ENCODE results near the gene PSMA5. TPM values are rescaled to one million over a fixed set of nuclear protein-coding genes. Genes with fewer than 3 reads are reported as not detected.
A peak's percentile ranks its signal among the peaks of the same experiment; 100 is the strongest.

Gene PSMA5
- total and polyA plus RNA-seq, 7 donors = 58.1 to 213 (median 99.6) TPM

- DNase-seq (no peak), ATAC-seq (no peak)
- WGBS, 3 donors = 78 to 83% (median 79%) methylated on average over 4 of the region's 4 CpGs
- no peak for TF ChIP-seq CTCF (IDR thresholded peaks at IDR 0.05)
- intact Hi-C loops (cut with DNase I) = no loop called here
- H3K9me3 ChIP-seq = no peaks in the 10 kb centered on the region
- peaks cover 6 to 95% of the 10 kb centered on the region in 2 donors for H3K36me3 ChIP-seq (ENCODE audit: insufficient read depth in 1 of 2, low read depth in 1 of 2)
- peak overlapping the region; percentile 53 for H3K27ac ChIP-seq
- H3K4me3 ChIP-seq = no peak overlapping the region
- no peaks in the 10 kb centered on the region for H3K27me3 ChIP-seq (ENCODE audit: insufficient read depth in 3 of 3, low read length in 2 of 3)
- peaks cover 20% of the 10 kb centered on the region for H3K4me1 ChIP-seq
These were observed 21.4 kb downstream of the PSMA5 start for GRCh38 chr1:109404838-109405237.

- Histone ChIP-seq H3K4me3 (no peak overlapping the region), H3K4me1 (peaks cover 32% of the 10 kb centered on the region), H3K36me3 (ENCODE audit: insufficient read depth in 1 of 2, low read depth in 1 of 2) (peaks cover 0 to 67% of the 10 kb centered on the region in 2 donors), H3K27ac (peak overlapping the region; percentile 86), H3K9me3 (no peaks in the 10 kb centered on the region), H3K27me3 (ENCODE audit: insufficient read depth in 3 of 3, low read length in 2 of 3) (no peaks in the 10 kb centered on the region)
- DNase-seq = no peak
- TF ChIP-seq CTCF (IDR thresholded peaks at IDR 0.05) = no peak
- intact Hi-C loops (cut with DNase I) = no loop called here
- peak; percentile 74 to 82 (median 80) for ATAC-seq
These were observed 24.2 kb downstream of the PSMA5 start for GRCh38 chr1:109402025-109402424.

GRCh38 chr1:109400035-109400655 is 26.1 kb downstream of the PSMA5 start:
- Histone ChIP-seq H3K27ac (peak overlapping the region; percentile 86), H3K4me3 (no peak overlapping the region), H3K4me1 (peaks cover 40% of the 10 kb centered on the region), H3K36me3 (ENCODE audit: insufficient read depth in 1 of 2, low read depth in 1 of 2) (peaks cover 0 to 48% of the 10 kb centered on the region in 2 donors), H3K9me3 (no peaks in the 10 kb centered on the region), H3K27me3 (ENCODE audit: insufficient read depth in 3 of 3, low read length in 2 of 3) (no peaks in the 10 kb centered on the region)
- 91 to 95% (median 94%) methylated on average over 3 of the region's 3 CpGs for WGBS, 3 donors
- ATAC-seq (no peak), DNase-seq (no peak)
- TF ChIP-seq CTCF (IDR thresholded peaks at IDR 0.05) = no peak
- intact Hi-C loops (cut with DNase I) = no loop called here

GRCh38 chr1:109399326-109399957 is 26.8 kb downstream of the PSMA5 start:
- peaks cover 41% of the 10 kb centered on the region for H3K4me1 ChIP-seq
- WGBS, 3 donors = 40 to 45% (median 42%) methylated on average over 2 of the region's 2 CpGs
- intact Hi-C loops (cut with DNase I) = loop anchor here (2.0 to 5.0 kb wide), 5 partner anchors 37 to 297 kb away; no protein-coding TSS in a partner anchor
- H3K9me3 ChIP-seq = no peaks in the 10 kb centered on the region
- no peaks in the 10 kb centered on the region for H3K27me3 ChIP-seq (ENCODE audit: insufficient read depth in 3 of 3, low read length in 2 of 3)
- ATAC-seq (peak in 1 of 4 donors; percentile 22), DNase-seq (no peak)
- H3K4me3 ChIP-seq = no peak overlapping the region
- peak; percentile 71 for TF ChIP-seq CTCF (IDR thresholded peaks at IDR 0.05)
- H3K36me3 ChIP-seq (ENCODE audit: insufficient read depth in 1 of 2, low read depth in 1 of 2) = peaks cover 0 to 41% of the 10 kb centered on the region in 2 donors
- no peak overlapping the region for H3K27ac ChIP-seq
